ENCODE data around the gene BRD2.

BRD2 gene

GRCh38 chr6:33028220-33028849 is 59.9 kb downstream of the BRD2 start:
- no peaks in the 10 kb centered on the region for H3K36me3 ChIP-seq (ENCODE audit: control insufficient read depth, low read depth, low read length)
- H3K4me3 ChIP-seq (ENCODE audit: low read length): no peak overlapping the region
- H3K9ac ChIP-seq (ENCODE audit: low read length): no peak overlapping the region
- no peak overlapping the region for H3K27ac ChIP-seq (ENCODE audit: low read length)
- no peaks in the 10 kb centered on the region for H3K9me3 ChIP-seq (ENCODE audit: control insufficient read depth, low read depth, low read length)
- H3K27me3 ChIP-seq (ENCODE audit: control insufficient read depth, insufficient read depth, low read length): no peaks in the 10 kb centered on the region
- H3K4me1 ChIP-seq (ENCODE audit: control insufficient read depth, low read depth, low read length): no peaks in the 10 kb centered on the region

- no peak overlapping the region for H3K27ac ChIP-seq (ENCODE audit: low read length)
- H3K4me1 ChIP-seq (ENCODE audit: control insufficient read depth, low read depth, low read length): no peaks in the 10 kb centered on the region
- H3K27me3 ChIP-seq (ENCODE audit: control insufficient read depth, insufficient read depth, low read length): no peaks in the 10 kb centered on the region
- H3K9me3 ChIP-seq (ENCODE audit: control insufficient read depth, low read depth, low read length): no peaks in the 10 kb centered on the region
- H3K36me3 ChIP-seq (ENCODE audit: control insufficient read depth, low read depth, low read length): no peaks in the 10 kb centered on the region
- H3K4me3 ChIP-seq (ENCODE audit: low read length): no peak overlapping the region
- no peak overlapping the region for H3K9ac ChIP-seq (ENCODE audit: low read length)
These were observed 61.2 kb downstream of the BRD2 start for GRCh38 chr6:33029328-33030184.

- no peak overlapping the region for H3K4me3 ChIP-seq (ENCODE audit: low read length)
- no peaks in the 10 kb centered on the region for H3K36me3 ChIP-seq (ENCODE audit: control insufficient read depth, low read depth, low read length)
- no peak overlapping the region for H3K27ac ChIP-seq (ENCODE audit: low read length)
- no peaks in the 10 kb centered on the region for H3K27me3 ChIP-seq (ENCODE audit: control insufficient read depth, insufficient read depth, low read length)
- H3K4me1 ChIP-seq (ENCODE audit: control insufficient read depth, low read depth, low read length): no peaks in the 10 kb centered on the region
- no peaks in the 10 kb centered on the region for H3K9me3 ChIP-seq (ENCODE audit: control insufficient read depth, low read depth, low read length)
- no peak overlapping the region for H3K9ac ChIP-seq (ENCODE audit: low read length)
These were observed 61.9 kb downstream of the BRD2 start for GRCh38 chr6:33030245-33030644.

Measured in iPS-18a (cell line).